ENCODE data around the gene CHD1.

GRCh38 chr5:98930972-98931762 lies 2.4 kb upstream of the CHD1 start:
- no peak for TF ChIP-seq CTCF (IDR thresholded peaks at IDR 0.05; ENCODE audit: low read depth, low read length)
- no peak for TF ChIP-seq POLR2A (IDR thresholded peaks at IDR 0.05; ENCODE audit: extremely low read depth, insufficient read length)
- TF ChIP-seq MAX (IDR thresholded peaks at IDR 0.05; ENCODE audit: low read depth, low read length), result no peak
- TF ChIP-seq MYC (IDR thresholded peaks at IDR 0.05; ENCODE audit: low read depth, low read length), result no peak

All from NB4 (cell line).